HEK293 (cell line): ENCODE results near the gene OR51L1.

Source experiments
- CTCF ChIP-seq: fragments of 450-650 bp; formaldehyde crosslinking; IDR thresholded peaks from 2 replicates; pipeline ENCODE4 v1.5.1; 2016; ENCODE audit warnings: missing biosample characterization, missing genetic modification characterization
- SETDB1 ChIP-seq: IDR thresholded peaks from one replicate; pipeline ENCODE4 v1.6.1; 2017; ENCODE audit warnings: mild to moderate bottlenecking, low read length, moderate library complexity, mixed read lengths; ENCODE audit not compliant: insufficient read length

- TF ChIP-seq CTCF (tag by site-specific recombination), result no peak
- no peak for TF ChIP-seq SETDB1
Measured at GRCh38 chr11:4994551-4994950, at the start of gene OR51L1.
